Immature natural killer cell (primary cell): ENCODE results near the gene NBL1. TPM values are rescaled to one million over a fixed set of nuclear protein-coding genes. Genes with fewer than 3 reads are reported as not detected.

Experiments
- DNase-seq, 3 donors: peaks; one replicate each; pipeline ENCODE4 v3.0.0; 2022; ENCODE audit warnings: mixed read lengths in 1 of 3
- H3K27ac Mint-ChIP-seq, 6 donors: one replicate each; pipeline ENCODE4 v1.8.0; 2020; ENCODE audit warnings: mixed read lengths in 6 of 6, mild to moderate bottlenecking in 5 of 6, inconsistent platforms in 4 of 6, moderate library complexity in 3 of 6
- H3K27me3 Mint-ChIP-seq, 3 donors: one replicate each; pipeline ENCODE4 v1.8.0; 2020 to 2021; ENCODE audit warnings: low read depth in 3 of 3, mild to moderate bottlenecking in 3 of 3, mixed read lengths in 3 of 3, moderate library complexity in 3 of 3, inconsistent platforms in 1 of 3
- H3K36me3 Mint-ChIP-seq, 3 donors: one replicate each; pipeline ENCODE4 v1.8.0; 2020; ENCODE audit warnings: mixed read lengths in 3 of 3, inconsistent platforms in 2 of 3, mild to moderate bottlenecking in 2 of 3
- H3K4me1 Mint-ChIP-seq, 2 donors: one replicate each; pipeline ENCODE4 v1.8.0; 2020; ENCODE audit warnings: inconsistent platforms in 2 of 2, mild to moderate bottlenecking in 2 of 2, mixed read lengths in 2 of 2, moderate library complexity in 1 of 2
- H3K4me3 Mint-ChIP-seq, 5 donors: one replicate each; pipeline ENCODE4 v1.8.0; 2020; ENCODE audit warnings: mild to moderate bottlenecking in 5 of 5, mixed read lengths in 5 of 5, inconsistent platforms in 3 of 5, moderate library complexity in 3 of 5
- H3K9me3 Mint-ChIP-seq, 6 donors: one replicate each; pipeline ENCODE4 v1.8.0; 2020; ENCODE audit warnings: mild to moderate bottlenecking in 6 of 6, mixed read lengths in 6 of 6, inconsistent platforms in 4 of 6, moderate library complexity in 3 of 6
- polyA plus RNA-seq, 3 donors: library from polyadenylated mRNA; unstranded; fragments of 300-500 nt; fragmentation: Illumina TruSeq; gene quantifications; one replicate each; pipeline ENCODE4 v1.2.3, GENCODE V29; 2021

NBL1 gene
- polyA plus RNA-seq, 3 donors from 2014 or later: 0.44 to 2.7 TPM; not detected in 1

GRCh38 chr1:19694298-19694697 lies 50.2 kb downstream of the NBL1 start:
- Mint-ChIP-seq H3K36me3 (peaks cover 8 to 25% (median 18%) of the 10 kb centered on the region in 3 donors), H3K27ac (no peak overlapping the region), H3K9me3 (peaks cover 0 to 4% (median 0%) of the 10 kb centered on the region in 6 donors), H3K27me3 (no peaks in the 10 kb centered on the region), H3K4me1 (peaks cover 0 to 17% of the 10 kb centered on the region in 2 donors), H3K4me3 (no peak overlapping the region)
- no peak for DNase-seq

- Mint-ChIP-seq H3K9me3 (no peaks in the 10 kb centered on the region), H3K36me3 (peaks cover 8 to 29% (median 14%) of the 10 kb centered on the region in 3 donors), H3K27me3 (peaks cover 0 to 2% (median 0%) of the 10 kb centered on the region in 3 donors), H3K4me1 (peaks cover 0 to 4% of the 10 kb centered on the region in 2 donors), H3K4me3 (no peak overlapping the region), H3K27ac (no peak overlapping the region)
- no peak for DNase-seq
Observed at GRCh38 chr1:19695772-19696171, 51.7 kb downstream of the NBL1 start.

GRCh38 chr1:19696820-19697219 lies 52.7 kb downstream of the NBL1 start:
- H3K36me3 Mint-ChIP-seq: peaks cover 4 to 21% (median 5%) of the 10 kb centered on the region in 3 donors
- H3K4me1 Mint-ChIP-seq: no peaks in the 10 kb centered on the region
- no peaks in the 10 kb centered on the region for H3K9me3 Mint-ChIP-seq
- H3K27ac Mint-ChIP-seq: no peak overlapping the region
- peaks cover 0 to 2% (median 0%) of the 10 kb centered on the region in 3 donors for H3K27me3 Mint-ChIP-seq
- no peak overlapping the region for H3K4me3 Mint-ChIP-seq
- no peak for DNase-seq

GRCh38 chr1:19698181-19698580 lies 54.1 kb downstream of the NBL1 start:
- Mint-ChIP-seq H3K9me3 (no peaks in the 10 kb centered on the region), H3K27ac (no peak overlapping the region), H3K4me3 (no peak overlapping the region), H3K27me3 (peaks cover 0 to 2% (median 0%) of the 10 kb centered on the region in 3 donors), H3K36me3 (peaks cover 3 to 16% (median 4%) of the 10 kb centered on the region in 3 donors), H3K4me1 (no peaks in the 10 kb centered on the region)
- no peak for DNase-seq

GRCh38 chr1:19700079-19700777 lies 56.1 kb downstream of the NBL1 start:
- no peaks in the 10 kb centered on the region for H3K4me1 Mint-ChIP-seq
- no peak overlapping the region for H3K4me3 Mint-ChIP-seq
- H3K27ac Mint-ChIP-seq: peak overlapping the region in 1 of 6 donors; percentile 6
- H3K36me3 Mint-ChIP-seq: peaks cover 0 to 13% (median 0%) of the 10 kb centered on the region in 3 donors
- H3K9me3 Mint-ChIP-seq: no peaks in the 10 kb centered on the region
- DNase-seq: no peak
- H3K27me3 Mint-ChIP-seq: peaks cover 0 to 2% (median 0%) of the 10 kb centered on the region in 3 donors

- no peak for DNase-seq
- Mint-ChIP-seq H3K4me1 (no peaks in the 10 kb centered on the region), H3K27me3 (peaks cover 0 to 2% (median 0%) of the 10 kb centered on the region in 3 donors), H3K36me3 (peaks cover 0 to 17% (median 4%) of the 10 kb centered on the region in 3 donors), H3K4me3 (no peak overlapping the region), H3K27ac (no peak overlapping the region), H3K9me3 (no peaks in the 10 kb centered on the region)
Observed at GRCh38 chr1:19703280-19703679, 59.2 kb downstream of the NBL1 start.

GRCh38 chr1:19704247-19705113 lies 60.4 kb downstream of the NBL1 start:
- Mint-ChIP-seq H3K27me3 (peaks cover 0 to 2% (median 2%) of the 10 kb centered on the region in 3 donors), H3K4me1 (no peaks in the 10 kb centered on the region), H3K4me3 (no peak overlapping the region), H3K27ac (no peak overlapping the region), H3K9me3 (no peaks in the 10 kb centered on the region), H3K36me3 (peaks cover 4 to 16% (median 7%) of the 10 kb centered on the region in 3 donors)
- DNase-seq: peak; percentile 14 to 59 (median 37)

- DNase-seq: no peak
- no peaks in the 10 kb centered on the region for H3K9me3 Mint-ChIP-seq
- H3K36me3 Mint-ChIP-seq: peaks cover 7 to 15% (median 7%) of the 10 kb centered on the region in 3 donors
- H3K27ac Mint-ChIP-seq: no peak overlapping the region
- peaks cover 0 to 2% (median under 1%) of the 10 kb centered on the region in 3 donors for H3K27me3 Mint-ChIP-seq
- no peak overlapping the region for H3K4me3 Mint-ChIP-seq
- H3K4me1 Mint-ChIP-seq: no peaks in the 10 kb centered on the region
Observed at GRCh38 chr1:19705464-19705863, 61.4 kb downstream of the NBL1 start.

- Mint-ChIP-seq H3K36me3 (peaks cover 7 to 14% (median 14%) of the 10 kb centered on the region in 3 donors), H3K27ac (no peak overlapping the region), H3K9me3 (no peaks in the 10 kb centered on the region), H3K27me3 (peaks cover 0 to 2% (median 0%) of the 10 kb centered on the region in 3 donors), H3K4me1 (no peaks in the 10 kb centered on the region), H3K4me3 (no peak overlapping the region)
- DNase-seq: no peak
Observed at GRCh38 chr1:19706136-19706535, 62.0 kb downstream of the NBL1 start.

Other genes with a start within 250 kb of the NBL1 start
- gene CAPZB, start 158.8 kb upstream of the NBL1 start, polyA plus RNA-seq: 100 to 1,000 TPM; 447 to 644 (median 455) TPM
- gene HTR6, start 20.6 kb downstream of the NBL1 start, polyA plus RNA-seq: not detected
- gene TMCO4, start 155.6 kb downstream of the NBL1 start, polyA plus RNA-seq: 10 to 100 TPM; 13.1 to 17.0 (median 16.9) TPM
- gene RNF186, start 171.0 kb downstream of the NBL1 start, polyA plus RNA-seq: not detected
- 1 to 10 TPM in 1 of 3 donors, under 1 TPM in 2; 0.09 to 1.7 (median 0.38) TPM for gene OTUD3, start 238.1 kb downstream of the NBL1 start, polyA plus RNA-seq